ENCODE results near the gene CFAP44. TPM values are rescaled to one million over a fixed set of nuclear protein-coding genes. Genes with fewer than 3 reads are reported as not detected.
A peak's percentile ranks its signal among the peaks of the same experiment; 100 is the strongest.

Gene CFAP44
- total RNA-seq, 3 donors from 2014 or later, result 10.8 to 17.5 (median 16.7) TPM

DNA sequence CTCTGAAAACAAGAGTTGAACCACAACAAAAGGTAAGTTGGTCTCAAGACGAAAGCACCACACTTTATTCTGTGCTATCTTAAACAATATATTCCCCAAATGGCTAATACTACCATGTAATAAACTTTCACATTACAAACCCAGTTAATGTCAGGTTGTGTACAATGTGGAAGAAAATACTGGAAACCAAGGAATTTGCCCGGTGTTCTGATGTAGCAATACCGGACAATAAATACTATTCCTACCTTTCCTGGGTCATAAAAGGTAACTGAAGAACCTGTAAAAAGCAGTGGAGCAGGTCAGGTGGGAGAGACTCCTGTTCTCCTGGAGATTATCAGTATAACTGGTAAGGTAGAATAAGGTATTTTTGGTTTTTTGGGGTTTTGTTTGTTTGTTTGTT is 3.9 kb downstream of the CFAP44 start:
- TF ChIP-seq CTCF (IDR thresholded peaks at IDR 0.05), result no peak
- Histone ChIP-seq H3K4me1 (ENCODE audit: low read depth) (no peaks in the 10 kb centered on the region), H3K36me3 (ENCODE audit: low read depth) (no peaks in the 10 kb centered on the region), H3K9me3 (no peaks in the 10 kb centered on the region), H3K4me3 (no peak overlapping the region)
- ATAC-seq, result peak; percentile 41
- intact Hi-C loops (cut with DNase I, micrococcal nuclease), result no loop called here
- DNase-seq, result no peak

DNA sequence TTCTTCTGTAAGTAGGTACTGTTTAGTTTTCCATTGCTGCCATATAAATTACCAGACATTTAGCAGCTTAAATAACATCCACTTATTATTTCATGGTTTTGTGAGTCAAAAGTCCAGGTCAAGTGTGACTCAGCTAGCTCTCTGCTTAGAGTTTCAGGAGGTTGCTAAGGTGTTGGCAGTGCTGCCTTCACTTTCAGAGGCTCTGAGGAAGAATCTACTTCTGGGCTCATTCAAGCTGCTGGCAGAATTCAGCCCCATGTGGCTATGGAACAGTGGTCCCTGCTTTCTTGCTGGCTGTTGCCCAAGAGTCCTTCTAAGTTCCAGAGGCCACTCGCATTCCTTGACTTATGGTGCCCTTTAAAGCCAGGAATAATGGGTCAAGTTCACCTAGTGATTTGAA is 4.5 kb downstream of the CFAP44 start:
- intact Hi-C loops (cut with DNase I, micrococcal nuclease), result no loop called here
- Histone ChIP-seq H3K9me3 (no peaks in the 10 kb centered on the region), H3K4me3 (no peak overlapping the region), H3K36me3 (ENCODE audit: low read depth) (no peaks in the 10 kb centered on the region), H3K4me1 (ENCODE audit: low read depth) (no peaks in the 10 kb centered on the region)
- TF ChIP-seq CTCF (IDR thresholded peaks at IDR 0.05), result no peak
- no peak for DNase-seq
- ATAC-seq, result peak; percentile 75

DNA sequence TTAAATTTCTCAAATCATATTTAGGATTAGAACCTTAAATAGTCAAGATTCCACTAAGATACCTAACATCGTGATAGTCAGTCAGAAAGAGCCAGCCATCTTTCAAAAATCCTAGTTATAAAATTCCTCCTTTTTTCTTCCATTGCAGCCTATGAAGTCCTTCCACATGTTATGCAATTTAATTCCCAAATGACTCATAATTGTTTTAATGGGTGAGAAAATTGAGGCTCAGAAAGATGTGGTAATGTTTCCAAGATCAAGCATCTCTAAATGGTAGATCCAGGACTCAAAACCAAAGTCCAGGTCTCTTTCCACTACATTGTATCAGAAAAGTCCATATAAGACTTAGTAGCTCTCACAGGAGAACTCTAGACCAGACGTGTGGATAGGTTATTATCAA is 9.5 kb downstream of the CFAP44 start:
- Histone ChIP-seq H3K4me1 (ENCODE audit: low read depth) (no peaks in the 10 kb centered on the region), H3K4me3 (no peak overlapping the region), H3K36me3 (ENCODE audit: low read depth) (no peaks in the 10 kb centered on the region), H3K9me3 (no peaks in the 10 kb centered on the region)
- no peak for TF ChIP-seq CTCF (IDR thresholded peaks at IDR 0.05)
- DNase-seq (no peak), ATAC-seq (no peak)
- intact Hi-C loops (cut with DNase I, micrococcal nuclease), result no loop called here

DNA sequence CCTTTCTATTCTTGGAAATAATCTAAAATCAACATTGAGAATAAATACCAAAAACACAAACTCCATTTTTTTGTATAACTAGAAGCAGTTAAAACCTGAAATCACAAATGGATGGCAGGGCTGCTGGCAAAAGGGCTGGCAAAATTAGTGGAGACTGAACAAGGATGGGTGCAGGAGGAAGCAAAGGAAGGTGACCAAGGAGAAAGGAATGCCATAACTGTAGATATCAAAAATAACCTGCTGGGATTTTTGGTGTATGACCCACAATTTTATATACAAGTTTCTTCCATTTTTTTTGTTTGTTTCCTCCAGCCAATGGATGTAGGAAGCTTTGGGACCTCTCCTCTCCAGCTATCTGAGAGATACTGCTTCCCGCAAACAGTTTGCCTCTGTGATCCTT is 12.7 kb downstream of the CFAP44 start:
- no peak for TF ChIP-seq CTCF (IDR thresholded peaks at IDR 0.05)
- Histone ChIP-seq H3K4me1 (ENCODE audit: low read depth) (no peaks in the 10 kb centered on the region), H3K36me3 (ENCODE audit: low read depth) (no peaks in the 10 kb centered on the region), H3K4me3 (no peak overlapping the region), H3K9me3 (no peaks in the 10 kb centered on the region)
- intact Hi-C loops (cut with DNase I, micrococcal nuclease), result no loop called here
- DNase-seq, result no peak
- no peak for ATAC-seq

DNA sequence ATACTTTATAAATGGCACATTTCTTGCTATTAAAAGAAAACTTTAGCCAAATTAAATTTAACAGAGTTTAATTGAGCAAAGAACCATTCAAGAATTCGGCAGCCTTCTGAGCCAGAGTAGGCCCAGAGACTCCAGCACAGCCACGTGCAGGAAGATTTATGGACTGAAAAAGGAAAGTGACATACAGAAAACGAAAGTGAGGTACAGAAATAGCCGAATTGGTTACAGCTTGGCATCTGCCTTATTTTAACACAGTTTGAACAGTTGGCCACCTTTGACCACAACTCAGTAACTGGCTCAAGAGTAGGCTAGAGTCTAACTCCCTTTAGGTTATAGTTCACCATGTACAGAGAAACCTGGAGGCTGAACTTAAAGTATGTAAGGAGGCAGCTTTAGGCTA is 17.6 kb downstream of the CFAP44 start:
- Histone ChIP-seq H3K4me1 (ENCODE audit: low read depth) (no peaks in the 10 kb centered on the region), H3K9me3 (no peaks in the 10 kb centered on the region), H3K36me3 (ENCODE audit: low read depth) (no peaks in the 10 kb centered on the region), H3K4me3 (no peak overlapping the region)
- intact Hi-C loops (cut with DNase I, micrococcal nuclease), result no loop called here
- DNase-seq, result no peak
- no peak for ATAC-seq
- no peak for TF ChIP-seq CTCF (IDR thresholded peaks at IDR 0.05)

DNA sequence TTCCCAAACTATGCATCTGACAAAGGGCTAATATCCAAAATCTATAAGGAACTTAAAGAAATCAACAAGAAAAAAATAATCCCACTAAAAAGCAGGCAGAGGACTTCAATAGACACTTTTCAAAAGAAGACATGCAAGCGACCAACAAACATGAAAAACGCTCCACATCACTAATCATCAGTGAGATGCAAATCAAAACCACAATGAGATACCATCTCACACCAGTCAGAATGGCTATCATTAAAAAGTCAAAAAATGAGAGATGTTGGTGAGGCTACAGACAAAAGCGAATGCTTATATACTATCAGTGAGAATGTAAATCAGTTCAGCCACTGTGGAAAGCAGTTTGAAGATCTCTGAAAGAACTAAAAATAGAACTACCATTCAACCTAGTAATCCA is 20.2 kb downstream of the CFAP44 start:
- DNase-seq (no peak), ATAC-seq (no peak)
- H3K36me3 ChIP-seq (ENCODE audit: low read depth), result no peaks in the 10 kb centered on the region
- no peaks in the 10 kb centered on the region for H3K4me1 ChIP-seq (ENCODE audit: low read depth)
- no peak for TF ChIP-seq CTCF (IDR thresholded peaks at IDR 0.05)
- intact Hi-C loops (cut with DNase I, micrococcal nuclease), result no loop called here
- no peak overlapping the region for H3K4me3 ChIP-seq
- no peaks in the 10 kb centered on the region for H3K9me3 ChIP-seq
